GM20431 (cell line): ENCODE data around the gene RBM34.

Source experiments
- in situ Hi-C: fragments of 300-500 bp; cut with MseI, MboI; formaldehyde crosslinking; loops from one replicate; pipeline ENCODE4 v1.15.0; 2020; ENCODE audit warnings: low sequenced_read_pairs; ENCODE audit not compliant: unreplicated experiment

The RBM34 gene

GRCh38 chr1:235124111-235124510 lies 36.9 kb downstream of the RBM34 start:
- in situ Hi-C loops: loop anchor here (25.0 kb wide), 1 partner anchor 288 kb away; no protein-coding TSS in a partner anchor

DNA sequence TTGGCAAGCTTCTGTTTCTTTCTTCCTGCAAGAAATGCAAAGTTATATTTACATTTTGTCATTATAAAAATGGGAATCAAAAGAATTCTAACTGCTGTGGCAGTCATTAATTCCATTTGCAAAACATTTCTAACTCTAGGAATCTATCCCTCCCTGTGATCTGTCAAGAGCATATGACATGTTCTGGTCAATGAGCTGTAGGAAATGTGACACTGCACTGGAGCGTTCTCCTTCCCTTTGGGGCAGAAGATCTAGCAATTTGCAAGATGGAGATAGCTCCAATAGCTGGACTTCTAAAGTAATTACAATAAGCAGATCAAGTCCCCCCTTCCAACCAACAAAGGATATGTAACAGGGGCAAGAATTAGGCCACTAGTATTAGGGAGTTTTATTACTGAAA lies 38.7 kb downstream of the RBM34 start:
- in situ Hi-C loops: loop anchor here (25.0 kb wide), 1 partner anchor 290 kb away; no protein-coding TSS in a partner anchor

DNA sequence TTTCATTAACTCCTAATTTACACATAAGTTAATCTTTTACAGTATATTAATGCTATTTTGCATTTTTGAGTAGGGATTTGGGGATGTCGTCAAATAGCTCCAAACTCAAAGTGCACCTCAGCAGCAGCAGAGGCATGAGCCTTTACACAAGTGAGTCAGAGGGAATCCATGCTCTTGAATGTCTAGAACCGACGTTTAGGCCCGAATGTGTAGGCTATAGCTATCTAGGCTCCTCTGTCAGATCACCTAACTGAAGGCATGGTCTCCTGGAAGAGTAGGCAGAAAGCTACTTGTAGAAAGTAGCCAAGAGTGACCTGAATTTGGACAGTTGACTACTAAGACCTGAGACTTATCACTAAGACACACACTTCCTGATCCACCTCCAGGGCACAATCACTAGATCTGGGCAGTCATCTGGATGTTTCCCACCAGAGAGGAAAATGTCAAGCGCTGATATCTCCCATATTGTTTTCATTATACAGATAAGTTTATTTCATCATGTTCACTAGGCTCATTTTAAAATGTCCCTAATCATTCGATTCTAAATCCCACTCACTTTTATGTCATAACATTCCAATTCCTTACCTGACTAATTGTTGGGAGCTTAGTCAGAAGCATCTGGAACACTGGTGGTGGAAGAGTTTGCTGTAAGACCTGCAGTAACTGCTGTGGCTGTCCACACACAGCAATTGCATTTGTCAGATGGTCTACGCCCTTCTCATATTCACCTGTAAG lies 47.7 kb downstream of the RBM34 start:
- in situ Hi-C loops: loop anchor here (25.0 kb wide), 1 partner anchor 299 kb away; no protein-coding TSS in a partner anchor

DNA sequence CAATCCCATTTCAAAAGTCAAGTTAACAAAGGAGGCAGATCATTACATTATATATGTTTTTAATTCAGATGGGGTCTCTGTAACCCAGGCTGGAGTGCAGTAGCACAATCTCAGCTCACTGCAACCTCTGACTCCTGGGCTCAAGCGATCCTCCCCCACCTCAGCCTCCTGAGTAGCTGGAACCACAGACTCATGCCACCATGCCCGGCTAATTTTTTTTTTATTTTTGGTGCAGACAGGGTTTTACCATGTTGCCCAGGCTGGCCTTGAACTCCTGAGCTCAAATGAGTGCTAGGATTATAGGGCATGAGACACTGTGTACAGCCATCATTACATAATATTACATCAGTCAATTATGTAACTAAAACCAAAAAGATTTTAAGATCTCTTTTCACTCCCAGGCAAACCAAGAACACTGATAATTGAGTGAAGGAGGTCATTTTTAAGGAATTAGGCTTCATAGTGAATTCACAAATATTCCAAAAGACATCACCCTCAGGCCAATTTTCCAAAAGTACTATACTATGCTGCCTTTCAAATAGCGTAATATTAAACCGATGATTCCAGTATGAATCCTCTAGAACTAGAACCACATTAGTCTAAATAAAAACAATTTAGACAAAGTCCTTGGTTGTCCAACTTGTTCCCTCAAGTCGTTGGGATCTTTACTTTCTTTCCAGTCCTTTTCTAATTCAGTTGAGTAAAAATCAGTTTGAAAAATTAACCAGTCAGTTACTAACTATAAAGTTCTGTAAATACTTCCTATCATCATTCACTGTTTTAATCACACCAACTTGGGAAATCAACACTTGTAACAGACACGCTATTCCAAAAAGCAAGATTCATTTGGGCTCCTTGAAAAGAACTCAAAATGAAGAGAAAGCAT lies 48.5 kb downstream of the RBM34 start:
- in situ Hi-C loops: loop anchor here (25.0 kb wide), 1 partner anchor 300 kb away; no protein-coding TSS in a partner anchor

DNA sequence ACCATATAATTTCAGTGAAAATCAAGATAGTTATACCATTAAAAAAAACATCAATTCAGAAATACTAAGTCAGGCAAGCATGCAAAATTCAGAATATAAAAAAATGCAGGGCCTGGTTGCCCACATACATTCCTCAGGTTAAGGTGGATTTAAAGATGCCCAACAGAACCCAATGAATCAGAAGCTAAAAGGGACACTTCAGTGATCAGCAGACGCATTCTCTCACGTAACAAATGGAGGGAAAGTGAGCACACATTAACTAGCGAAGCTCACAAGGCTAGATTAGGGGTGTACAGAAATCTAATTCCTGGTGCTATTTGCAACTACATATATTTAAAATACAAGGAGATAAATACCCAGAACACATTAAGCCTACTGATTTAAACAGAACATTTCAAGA lies 49.9 kb downstream of the RBM34 start:
- in situ Hi-C loops: loop anchor here (25.0 kb wide), 1 partner anchor 301 kb away; no protein-coding TSS in a partner anchor

GRCh38 chr1:235108876-235109275 lies 52.2 kb downstream of the RBM34 start:
- in situ Hi-C loops: loop anchor here (25.0 kb wide), 1 partner anchor 303 kb away; no protein-coding TSS in a partner anchor

- in situ Hi-C loops: loop anchor here (25.0 kb wide), 1 partner anchor 304 kb away; no protein-coding TSS in a partner anchor
Measured at GRCh38 chr1:235108185-235108593, 52.9 kb downstream of the RBM34 start.

DNA sequence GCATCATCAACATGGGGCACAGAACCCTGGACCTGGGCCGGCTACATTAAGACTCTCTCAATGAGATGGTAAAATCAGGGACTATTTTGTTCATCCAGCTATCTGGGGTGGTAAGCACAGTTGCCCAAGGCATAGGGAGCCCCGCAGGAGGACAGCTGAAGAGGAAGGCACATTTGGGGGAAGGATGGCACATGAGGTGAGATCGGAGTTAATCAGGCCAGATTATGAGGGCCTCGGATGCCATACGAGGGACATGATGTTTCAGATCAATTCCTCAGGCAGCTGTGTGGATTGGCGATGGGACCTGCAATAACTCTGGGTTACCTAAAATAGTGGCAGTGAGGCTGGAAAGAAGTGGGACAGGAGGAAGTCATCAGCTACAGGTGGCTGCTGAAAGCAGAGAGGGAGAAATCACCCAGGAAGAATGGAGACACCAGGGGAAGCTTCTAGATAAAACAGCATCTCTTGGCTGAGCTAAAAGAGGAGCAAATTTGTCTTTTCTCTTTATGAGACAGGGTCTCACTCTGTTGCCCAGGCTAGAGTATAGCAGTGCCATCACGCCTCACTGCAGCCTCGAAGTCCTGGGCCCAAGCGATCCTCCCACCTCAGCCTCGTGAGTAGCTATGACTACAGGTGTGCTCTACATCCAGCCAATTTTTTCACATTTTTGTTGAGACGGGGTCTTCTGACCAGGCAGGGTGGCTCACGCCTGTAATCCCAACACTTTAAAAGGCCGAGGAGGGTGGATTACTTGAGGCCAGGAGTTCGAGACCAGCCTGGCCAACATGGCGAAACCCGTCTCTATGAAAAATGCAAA lies 53.5 kb downstream of the RBM34 start:
- in situ Hi-C loops: loop anchor here (25.0 kb wide), 1 partner anchor 305 kb away; no protein-coding TSS in a partner anchor

GRCh38 chr1:235106457-235106856 lies 54.6 kb downstream of the RBM34 start:
- in situ Hi-C loops: loop anchor here (25.0 kb wide), 1 partner anchor 306 kb away; no protein-coding TSS in a partner anchor

DNA sequence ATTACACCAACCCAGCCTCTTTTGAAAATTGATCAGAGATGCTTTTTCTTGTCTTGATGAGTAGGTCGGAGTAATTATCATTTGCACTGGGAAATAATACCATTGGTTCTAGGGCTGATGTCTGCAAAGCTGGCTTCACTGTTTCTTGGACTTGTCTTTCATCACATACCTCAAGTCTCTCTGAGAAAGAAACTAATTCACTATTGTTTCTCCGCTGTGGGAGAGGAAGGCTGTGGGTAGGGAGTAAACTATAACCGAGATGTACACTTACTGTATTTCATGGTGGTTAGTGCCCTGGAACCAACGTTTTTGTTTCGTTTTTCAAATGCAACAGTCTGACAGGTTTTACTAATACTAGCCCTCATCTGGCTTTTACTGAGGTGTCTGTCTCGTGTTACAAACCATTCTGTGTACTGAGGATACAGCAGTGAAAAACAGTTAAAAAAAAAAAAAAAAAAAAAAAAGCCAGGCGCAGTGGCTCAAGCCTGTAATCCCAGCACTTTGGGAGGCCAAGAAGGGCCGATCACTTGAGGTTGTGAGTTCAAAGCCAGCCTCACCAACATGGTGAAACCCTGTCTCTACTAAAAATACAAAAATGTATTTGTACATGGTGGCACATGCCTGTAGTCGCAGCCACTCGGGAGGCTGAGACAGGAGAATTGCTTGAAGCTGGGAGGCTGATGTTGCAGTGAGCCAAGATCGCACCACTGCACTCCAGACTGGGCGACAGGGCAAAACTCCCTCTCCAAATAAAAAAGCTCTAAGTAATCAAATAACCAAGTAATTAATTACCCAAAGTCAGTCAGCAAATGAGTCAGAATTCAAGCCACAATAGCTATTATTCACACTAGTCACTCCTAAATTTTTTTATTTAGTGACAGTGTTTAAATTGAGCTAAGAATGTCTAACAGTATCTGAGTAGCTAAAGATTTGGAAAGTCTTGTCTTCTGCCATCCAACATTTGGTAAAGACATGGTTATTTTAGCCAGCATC lies 55.7 kb downstream of the RBM34 start:
- in situ Hi-C loops: loop anchor here (25.0 kb wide), 1 partner anchor 307 kb away; no protein-coding TSS in a partner anchor

DNA sequence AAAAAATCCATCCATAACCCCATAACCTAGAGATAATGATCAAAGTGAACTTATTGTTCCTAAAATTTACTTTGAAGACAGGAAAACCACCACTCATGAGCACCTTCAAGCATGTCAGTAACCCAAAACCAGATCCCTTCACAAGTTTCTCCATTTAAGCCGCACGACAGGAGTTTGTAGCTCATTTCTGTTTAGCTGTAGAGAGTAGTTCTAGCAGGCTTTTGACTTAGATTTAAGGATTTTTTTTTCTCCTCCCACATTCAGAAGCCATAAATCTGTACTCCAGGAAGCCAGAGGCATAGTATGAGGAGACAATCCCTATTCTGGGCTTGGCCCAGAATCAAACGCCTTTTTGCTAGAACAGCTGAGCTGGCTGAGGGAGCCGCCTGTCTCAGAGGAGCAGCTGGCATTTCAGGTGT lies 58.0 kb downstream of the RBM34 start:
- in situ Hi-C loops: loop anchor here (25.0 kb wide), 1 partner anchor 309 kb away; no protein-coding TSS in a partner anchor

DNA sequence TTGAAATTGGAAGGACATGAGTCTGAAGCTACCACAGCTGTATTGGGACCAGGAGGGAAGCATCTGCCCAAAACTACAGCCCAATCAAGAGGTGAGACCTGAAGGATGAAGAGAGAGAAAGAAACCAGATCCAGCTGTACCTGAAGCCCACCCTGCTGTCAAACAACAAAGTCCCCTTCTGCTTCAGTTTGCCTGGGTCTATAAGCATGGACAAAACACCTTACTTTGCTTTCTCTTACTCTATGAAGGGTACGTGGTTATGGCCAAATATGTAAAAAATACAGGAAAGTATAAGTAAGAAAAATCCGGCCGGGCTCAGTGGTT lies 58.8 kb downstream of the RBM34 start:
- in situ Hi-C loops: loop anchor here (25.0 kb wide), 1 partner anchor 310 kb away; no protein-coding TSS in a partner anchor

- in situ Hi-C loops: loop anchor here (25.0 kb wide), 1 partner anchor 311 kb away; no protein-coding TSS in a partner anchor
Measured at GRCh38 chr1:235101558-235102258, 59.3 kb downstream of the RBM34 start.

- in situ Hi-C loops: loop anchor here (25.0 kb wide), 1 partner anchor 312 kb away; no protein-coding TSS in a partner anchor
Measured at GRCh38 chr1:235100194-235100772, 60.8 kb downstream of the RBM34 start.

DNA sequence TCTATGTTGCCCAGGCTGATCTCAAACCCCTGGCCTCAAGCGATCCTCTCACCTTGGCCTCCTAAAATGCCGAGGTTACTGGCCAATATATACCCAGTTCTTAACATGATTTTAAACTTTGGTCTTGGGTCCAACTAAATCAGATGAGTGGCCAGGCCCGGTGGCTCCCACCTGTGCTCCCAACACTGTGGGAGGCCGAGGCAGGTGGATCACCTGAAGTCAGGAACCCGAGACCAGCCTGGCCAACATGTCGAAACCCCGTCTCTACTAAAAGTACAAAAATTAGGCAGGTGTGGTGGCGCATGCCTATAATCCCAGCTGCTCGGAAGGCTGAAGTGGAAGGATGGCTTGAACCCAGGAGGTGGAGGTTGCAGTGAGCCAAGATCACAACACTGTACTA lies 62.1 kb downstream of the RBM34 start:
- in situ Hi-C loops: loop anchor here (10.0 to 25.0 kb wide), 2 partner anchors 362 to 504 kb away; no protein-coding TSS in a partner anchor

DNA sequence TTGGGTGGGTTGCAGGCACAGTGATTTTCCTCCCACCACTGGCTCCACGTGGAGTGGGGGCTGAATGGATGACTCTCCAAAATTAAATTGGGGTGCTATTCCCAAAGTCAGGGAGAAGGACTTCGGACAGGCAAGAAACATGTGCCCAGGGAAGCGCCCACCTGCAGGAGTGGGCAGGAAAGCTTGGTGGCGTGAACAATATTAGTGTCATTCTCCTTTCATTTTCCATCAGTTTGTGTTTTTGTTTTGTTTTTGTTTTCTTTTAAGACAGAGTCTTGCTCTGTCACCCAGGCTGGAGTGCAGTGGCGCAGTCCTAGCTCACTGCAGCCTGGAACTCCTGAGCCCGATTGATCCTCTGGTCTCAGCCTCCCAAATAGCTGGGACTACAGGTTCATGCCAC lies 62.5 kb downstream of the RBM34 start:
- in situ Hi-C loops: loop anchor here (10.0 to 25.0 kb wide), 2 partner anchors 361 to 504 kb away; no protein-coding TSS in a partner anchor

DNA sequence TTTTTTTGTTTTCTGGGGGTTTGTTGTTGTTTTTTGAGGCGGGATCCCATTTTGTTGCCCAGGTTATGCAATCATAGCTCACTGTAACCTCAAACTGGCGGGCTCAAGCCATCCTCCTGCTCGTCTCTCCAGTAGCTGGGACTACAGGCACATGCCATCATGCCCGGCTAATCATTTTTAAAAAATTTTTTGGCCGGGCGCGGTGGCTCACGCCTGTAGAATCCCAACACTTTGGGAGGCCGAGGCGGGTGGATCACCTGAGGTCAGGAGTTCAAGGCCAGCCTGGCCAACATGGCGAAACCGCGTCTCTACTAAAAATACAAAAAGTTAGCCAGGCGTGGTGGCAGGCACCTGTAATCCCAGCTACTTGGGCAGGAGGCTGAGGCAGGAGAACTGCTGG lies 63.5 kb downstream of the RBM34 start:
- in situ Hi-C loops: loop anchor here (10.0 to 25.0 kb wide), 2 partner anchors 360 to 503 kb away; no protein-coding TSS in a partner anchor
